ENCODE data around the gene VPREB3.

DNA sequence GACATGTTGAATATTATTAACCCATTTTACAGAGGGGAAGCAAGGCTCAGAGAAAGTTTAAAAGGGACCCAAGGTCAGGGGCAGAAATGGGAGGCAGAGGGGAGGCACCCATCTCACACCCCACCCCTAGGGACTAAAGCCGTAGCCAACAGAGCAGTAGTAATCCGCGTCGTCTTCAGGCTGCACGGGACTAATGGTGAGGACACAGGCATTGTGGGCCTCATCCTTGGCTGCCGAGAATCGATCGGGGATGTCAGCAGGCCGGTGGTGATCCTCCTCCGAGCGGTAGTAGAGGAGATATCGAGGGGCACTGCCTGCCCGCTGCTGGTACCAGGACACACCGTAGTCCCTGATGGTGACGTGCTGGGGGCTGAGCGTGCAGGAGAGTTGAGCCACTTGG is 1.5 kb downstream of the VPREB3 start:
- TF ChIP-seq EZH2phosphoT487 (IDR thresholded peaks at IDR 0.05; ENCODE audit: borderline replicate concordance) (no peak), CTCF (IDR thresholded peaks at IDR 0.05 in 2 of 3, conservative IDR thresholded peaks at IDR 0.05 in 1 of 3; ENCODE audit: borderline replicate concordance in 1 of 3, insufficient read depth in 1 of 3, low read depth in 2 of 3, low read length in 2 of 3) (no peak), EZH2 (IDR thresholded peaks at IDR 0.05) (no peak), ZNF274 (IDR thresholded peaks at IDR 0.05; ENCODE audit: low read depth, low read length) (no peak), POLR2A (IDR thresholded peaks at IDR 0.05; ENCODE audit: borderline replicate concordance, extremely low read depth, insufficient read depth, insufficient read length) (no peak), YY1 (IDR thresholded peaks at IDR 0.05; ENCODE audit: extremely low read depth, insufficient replicate concordance, low read depth, low read length) (no peak), POLR2AphosphoS5 (IDR thresholded peaks at IDR 0.05; ENCODE audit: low read depth, low read length) (no peak), SIN3A (IDR thresholded peaks at IDR 0.05; ENCODE audit: low read depth) (no peak), TCF7L2 (IDR thresholded peaks at IDR 0.05; ENCODE audit: borderline replicate concordance, extremely low read depth, insufficient read depth, insufficient read length) (no peak)
- TF ChIP-seq, protein P1, sequence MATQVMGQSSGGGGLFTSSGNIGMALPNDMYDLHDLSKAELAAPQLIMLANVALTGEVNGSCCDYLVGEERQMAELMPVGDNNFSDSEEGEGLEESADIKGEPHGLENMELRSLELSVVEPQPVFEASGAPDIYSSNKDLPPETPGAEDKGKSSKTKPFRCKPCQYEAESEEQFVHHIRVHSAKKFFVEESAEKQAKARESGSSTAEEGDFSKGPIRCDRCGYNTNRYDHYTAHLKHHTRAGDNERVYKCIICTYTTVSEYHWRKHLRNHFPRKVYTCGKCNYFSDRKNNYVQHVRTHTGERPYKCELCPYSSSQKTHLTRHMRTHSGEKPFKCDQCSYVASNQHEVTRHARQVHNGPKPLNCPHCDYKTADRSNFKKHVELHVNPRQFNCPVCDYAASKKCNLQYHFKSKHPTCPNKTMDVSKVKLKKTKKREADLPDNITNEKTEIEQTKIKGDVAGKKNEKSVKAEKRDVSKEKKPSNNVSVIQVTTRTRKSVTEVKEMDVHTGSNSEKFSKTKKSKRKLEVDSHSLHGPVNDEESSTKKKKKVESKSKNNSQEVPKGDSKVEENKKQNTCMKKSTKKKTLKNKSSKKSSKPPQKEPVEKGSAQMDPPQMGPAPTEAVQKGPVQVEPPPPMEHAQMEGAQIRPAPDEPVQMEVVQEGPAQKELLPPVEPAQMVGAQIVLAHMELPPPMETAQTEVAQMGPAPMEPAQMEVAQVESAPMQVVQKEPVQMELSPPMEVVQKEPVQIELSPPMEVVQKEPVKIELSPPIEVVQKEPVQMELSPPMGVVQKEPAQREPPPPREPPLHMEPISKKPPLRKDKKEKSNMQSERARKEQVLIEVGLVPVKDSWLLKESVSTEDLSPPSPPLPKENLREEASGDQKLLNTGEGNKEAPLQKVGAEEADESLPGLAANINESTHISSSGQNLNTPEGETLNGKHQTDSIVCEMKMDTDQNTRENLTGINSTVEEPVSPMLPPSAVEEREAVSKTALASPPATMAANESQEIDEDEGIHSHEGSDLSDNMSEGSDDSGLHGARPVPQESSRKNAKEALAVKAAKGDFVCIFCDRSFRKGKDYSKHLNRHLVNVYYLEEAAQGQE (IDR thresholded peaks at IDR 0.05; ENCODE audit: low read depth), result no peak

All from HCT116 (cell line).